H9 (cell line): ENCODE measurements around the gene ADAM19. TPM values are rescaled to one million over a fixed set of nuclear protein-coding genes. Genes with fewer than 3 reads are reported as not detected.

Experiments
- DNase-seq: peaks from one replicate; pipeline ENCODE4 v3.0.0-alpha.2; 2017
- H2AFZ ChIP-seq: one replicate; pipeline ENCODE4 v1.6.1; 2013; ENCODE audit warnings: mild to moderate bottlenecking, low read length, control low read depth, moderate library complexity
- H2AK5ac ChIP-seq: 2 replicates; pipeline ENCODE4 v1.6.1; 2013; ENCODE audit warnings: low read length, control low read depth, mixed read lengths; ENCODE audit not compliant: insufficient read length
- H2BK120ac ChIP-seq: one replicate; pipeline ENCODE4 v1.6.1; 2013; ENCODE audit warnings: low read depth, mild to moderate bottlenecking, low read length, control low read depth, inconsistent platforms; ENCODE audit not compliant: poor library complexity, severe bottlenecking
- H2BK12ac ChIP-seq: 2 replicates; pipeline ENCODE4 v1.6.1; 2013; ENCODE audit warnings: low read length, control low read depth, mixed read lengths, low read depth; ENCODE audit not compliant: insufficient read length
- H2BK15ac ChIP-seq: 2 replicates; pipeline ENCODE4 v1.6.1; 2013; ENCODE audit warnings: low read depth, low read length, control low read depth
- H2BK20ac ChIP-seq: one replicate; pipeline ENCODE4 v1.6.1; 2013; ENCODE audit warnings: low read depth, mild to moderate bottlenecking, low read length, control low read depth, inconsistent platforms; ENCODE audit not compliant: poor library complexity, severe bottlenecking
- H2BK5ac ChIP-seq: 2 replicates; pipeline ENCODE4 v1.6.1; 2013; ENCODE audit warnings: low read length, control low read depth, mixed read lengths; ENCODE audit not compliant: insufficient read length
- H3K14ac ChIP-seq: 2 replicates; pipeline ENCODE4 v1.6.1; 2013; ENCODE audit warnings: low read length, control low read depth; ENCODE audit not compliant: insufficient read depth
- H3K18ac ChIP-seq: 2 replicates; pipeline ENCODE4 v1.6.1; 2013; ENCODE audit warnings: low read depth, mild to moderate bottlenecking, mixed read lengths, low read length, control low read depth; ENCODE audit not compliant: insufficient read length
- H3K23ac ChIP-seq: 2 replicates; pipeline ENCODE4 v1.6.1; 2013; ENCODE audit warnings: low read length, control low read depth, mixed read lengths, low read depth; ENCODE audit not compliant: insufficient read length
- H3K23me2 ChIP-seq: 2 replicates; pipeline ENCODE4 v1.6.1; 2013; ENCODE audit warnings: low read depth, mild to moderate bottlenecking, mixed read lengths, low read length, control low read depth; ENCODE audit not compliant: insufficient read length, poor library complexity, severe bottlenecking
- H3K27ac ChIP-seq: 2 replicates; pipeline ENCODE4 v1.5.1; 2013; ENCODE audit warnings: low read length, control low read depth, mixed read lengths, low read depth; ENCODE audit not compliant: insufficient read length
- H3K27me3 ChIP-seq: 2 replicates; pipeline ENCODE4 v1.6.1; 2013; ENCODE audit warnings: low read length, control low read depth, inconsistent platforms; ENCODE audit not compliant: insufficient read depth
- H3K4ac ChIP-seq: 2 replicates; pipeline ENCODE4 v1.6.1; 2013; ENCODE audit warnings: low read depth, mild to moderate bottlenecking, control low read depth, inconsistent platforms, low read length, moderate library complexity
- H3K4me1 ChIP-seq: 2 replicates; pipeline ENCODE4 v1.6.1; 2013; ENCODE audit warnings: low read length, control low read depth, inconsistent platforms; ENCODE audit not compliant: insufficient read depth
- H3K4me2 ChIP-seq: 2 replicates; pipeline ENCODE4 v1.6.1; 2013; ENCODE audit warnings: low read length, control low read depth, mixed read lengths; ENCODE audit not compliant: insufficient read length, insufficient read depth
- H3K56ac ChIP-seq: 2 replicates; pipeline ENCODE4 v1.6.1; 2013; ENCODE audit warnings: low read depth, mild to moderate bottlenecking, mixed read lengths, low read length, control low read depth; ENCODE audit not compliant: insufficient read length
- H3K79me1 ChIP-seq: 2 replicates; pipeline ENCODE4 v1.6.1; 2013; ENCODE audit warnings: low read depth, mild to moderate bottlenecking, moderate library complexity, low read length, control low read depth, inconsistent platforms; ENCODE audit not compliant: insufficient read depth, poor library complexity, severe bottlenecking
- H3K79me2 ChIP-seq: 2 replicates; pipeline ENCODE4 v1.6.1; 2013; ENCODE audit warnings: low read length, control low read depth, inconsistent platforms; ENCODE audit not compliant: insufficient read depth
- H3K9ac ChIP-seq: 2 replicates; pipeline ENCODE4 v1.6.1; 2013; ENCODE audit warnings: low read length, control low read depth, mixed read lengths; ENCODE audit not compliant: insufficient read length; ENCODE audit errors: extremely low read depth
- H3K9me3 ChIP-seq: one replicate; pipeline ENCODE4 v1.6.1; 2013; ENCODE audit warnings: low read depth, low read length, inconsistent platforms; ENCODE audit not compliant: control insufficient read depth
- H3T11ph ChIP-seq: one replicate; pipeline ENCODE4 v1.6.1; 2013; ENCODE audit warnings: mild to moderate bottlenecking, low read length, control low read depth, inconsistent platforms
- H4K20me1 ChIP-seq: one replicate; pipeline ENCODE4 v1.6.1; 2013; ENCODE audit not compliant: control insufficient read depth, insufficient read length, insufficient read depth
- H4K5ac ChIP-seq: 2 replicates; pipeline ENCODE4 v1.6.1; 2013; ENCODE audit warnings: low read depth, mild to moderate bottlenecking, mixed read lengths, low read length, control low read depth; ENCODE audit not compliant: insufficient read length
- H4K8ac ChIP-seq: replicated peaks from 2 replicates; pipeline ENCODE4 v1.6.1; 2013; ENCODE audit warnings: low read length, control low read depth, mixed read lengths, low read depth; ENCODE audit not compliant: insufficient read length
- H4K91ac ChIP-seq: 2 replicates; pipeline ENCODE4 v1.6.1; 2013; ENCODE audit warnings: low read depth, mild to moderate bottlenecking, moderate library complexity, mixed read lengths, low read length, control low read depth; ENCODE audit not compliant: insufficient read length
- H3K27ac Mint-ChIP-seq, 3 experiments: 2 replicates in 2 of 3; 3 replicates in 1 of 3; pipeline ENCODE4 v1.8.0; 2020 to 2021; ENCODE audit warnings: mixed read lengths in 3 of 3, mild to moderate bottlenecking in 1 of 3, moderate library complexity in 1 of 3
- H3K27me3 Mint-ChIP-seq: 2 replicates; pipeline ENCODE4 v1.8.0; 2021; ENCODE audit warnings: low read depth, mild to moderate bottlenecking, moderate library complexity, mixed read lengths
- H3K36me3 Mint-ChIP-seq, 3 experiments: 2 replicates in 2 of 3; 3 replicates in 1 of 3; pipeline ENCODE4 v1.8.0; 2020 to 2021; ENCODE audit warnings: low read depth in 3 of 3, mixed read lengths in 3 of 3; ENCODE audit not compliant: insufficient read depth in 1 of 3
- H3K4me1 Mint-ChIP-seq, 2 experiments: 2 replicates each; pipeline ENCODE4 v1.8.0; 2020; ENCODE audit warnings: mixed read lengths in 2 of 2
- H3K4me3 Mint-ChIP-seq, 2 experiments: 2 replicates in 1 of 2; 3 replicates in 1 of 2; pipeline ENCODE4 v1.8.0; 2020 to 2021; ENCODE audit warnings: mild to moderate bottlenecking in 2 of 2, mixed read lengths in 2 of 2, moderate library complexity in 1 of 2
- H3K9me3 Mint-ChIP-seq, 2 experiments: 2 replicates in 1 of 2; 3 replicates in 1 of 2; pipeline ENCODE4 v1.8.0; 2020; ENCODE audit warnings: mild to moderate bottlenecking in 2 of 2, mixed read lengths in 2 of 2, moderate library complexity in 1 of 2
- CTCF ChIP-seq: fragments of 200-600 bp; sonication (generic); conservative IDR thresholded peaks from 3 replicates; pipeline ENCODE4 v1.8.0; 2021; ENCODE audit warnings: antibody characterized with exemption, mild to moderate bottlenecking
- WGBS: extraction: QIAGEN DNeasy Blood & Tissue Kit; methylation state at CpG from one replicate; pipeline ENCODE4 v1.1.7; 2013; ENCODE audit warnings: missing lambda C conversion rate, low lambda C conversion rate, mixed read lengths; ENCODE audit not compliant: insufficient read length; ENCODE audit errors: extremely low coverage; 5-methylcytosine and 5-hydroxymethylcytosine counted together
- total RNA-seq: library from RNA; stranded (reverse); gene quantifications from 2 replicates; pipeline ENCODE4 v1.2.1, GENCODE V29; 2021

ADAM19 gene
- total RNA-seq, 1 experiment from 2014 or later, result 9.9 TPM

GRCh38 chr5:157578079-157578780 is 2.7 kb upstream of the ADAM19 start:
- Histone ChIP-seq H4K5ac (no peak overlapping the region), H3K4ac (no peak overlapping the region), H3K9ac (no peak overlapping the region), H3K79me1 (no peaks in the 10 kb centered on the region), H3T11ph (no peak overlapping the region), H3K4me1 (no peaks in the 10 kb centered on the region; the same call in 1 of the 2 replicates), H4K20me1 (no peaks in the 10 kb centered on the region), H4K8ac (no peak overlapping the region), H3K56ac (no peak overlapping the region), H3K18ac (no peak overlapping the region), H2BK120ac (no peak overlapping the region), H3K9me3 (no peaks in the 10 kb centered on the region), H2BK5ac (no peak overlapping the region), H3K27me3 (no peaks in the 10 kb centered on the region; the same call in 1 of the 2 replicates), H3K27ac (no peak overlapping the region), H2BK15ac (no peak overlapping the region), H2BK12ac (no peak overlapping the region), H3K14ac (no peak overlapping the region; the same call in 1 of the 2 replicates), H3K79me2 (no peaks in the 10 kb centered on the region), H2AK5ac (no peak overlapping the region), H3K4me2 (no peak overlapping the region), H4K91ac (no peak overlapping the region), H2AFZ (no peak overlapping the region), H3K23me2 (peaks cover 3% of the 10 kb centered on the region), H3K23ac (no peak overlapping the region), H2BK20ac (no peak overlapping the region)
- no peak for TF ChIP-seq CTCF
- H3K27ac Mint-ChIP-seq, result no peak overlapping the region
- H3K27me3 Mint-ChIP-seq, result peaks cover 28% of the 10 kb centered on the region
- peaks cover 29 to 33% of the 10 kb centered on the region in 2 experiments for H3K4me1 Mint-ChIP-seq
- WGBS, result no CpG with 5 or more reads among the region's 6 CpGs
- no peak for DNase-seq
- H3K36me3 Mint-ChIP-seq, result 0 out of 7 replicates have a peak, but pooled peaks cover 0 to 2% (median 0%) of the 10 kb centered on the region in 3 experiments
- H3K4me3 Mint-ChIP-seq, result no peak overlapping the region
- H3K9me3 Mint-ChIP-seq, result no peaks in the 10 kb centered on the region; a peak in 1 of 5 replicates
